GM23248 (cell line): ENCODE results near the gene RNF214.

Source experiments
- EZH2 ChIP-seq: fragments of 200-600 bp; sonication (generic); IDR thresholded peaks from 2 replicates; pipeline ENCODE4 v1.6.1; 2018; ENCODE audit warnings: antibody characterized with exemption, mild to moderate bottlenecking; ENCODE audit not compliant: insufficient read depth, poor library complexity, severe bottlenecking
- EZH2phosphoT487 ChIP-seq: fragments of 200-600 bp; sonication (generic); IDR thresholded peaks from 2 replicates; pipeline ENCODE4 v1.6.1; 2018; ENCODE audit warnings: antibody characterized with exemption, moderate library complexity, mild to moderate bottlenecking, low read depth; ENCODE audit not compliant: insufficient read depth

- TF ChIP-seq EZH2 (no peak), EZH2phosphoT487 (no peak)
These were observed 76.8 kb downstream of the RNF214 start for GRCh38 chr11:117309310-117309709.
